GM19452 (cell line): ENCODE data around the gene MBNL3.

ENCODE experiments used
- ATAC-seq: cut with Tn5 transposase; IDR thresholded peaks from one replicate; pipeline ENCODE4 v1.9.1; 2021; ENCODE audit not compliant: unreplicated experiment

Gene MBNL3

GRCh38 chrX:132488819-132489577, at the start of gene MBNL3:
TSS of gene MBNL3 (minus strand) at chrX:132489038. CDS start at chrX:132439611, 49,427 bp downstream.
- peak; percentile 57 for ATAC-seq

- no peak for ATAC-seq
Observed at GRCh38 chrX:132533409-132533808, 44.6 kb upstream of the MBNL3 start.

- ATAC-seq = no peak
Observed at GRCh38 chrX:132532913-132533312, 44.1 kb upstream of the MBNL3 start.

- no peak for ATAC-seq
Observed at GRCh38 chrX:132532097-132532496, 43.3 kb upstream of the MBNL3 start.

GRCh38 chrX:132520792-132521191, 32.0 kb upstream of the MBNL3 start:
- ATAC-seq = no peak

- no peak for ATAC-seq
Observed at GRCh38 chrX:132520213-132520612, 31.4 kb upstream of the MBNL3 start.

- ATAC-seq = no peak
Observed at GRCh38 chrX:132518401-132518800, 29.6 kb upstream of the MBNL3 start.

- no peak for ATAC-seq
Observed at GRCh38 chrX:132508834-132509233, 20.0 kb upstream of the MBNL3 start.

GRCh38 chrX:132505116-132505515, 16.3 kb upstream of the MBNL3 start:
- no peak for ATAC-seq

GRCh38 chrX:132504417-132504816, 15.6 kb upstream of the MBNL3 start:
- ATAC-seq = no peak

GRCh38 chrX:132501606-132502005, 12.8 kb upstream of the MBNL3 start:
- no peak for ATAC-seq

GRCh38 chrX:132497432-132497831, 8.6 kb upstream of the MBNL3 start:
- ATAC-seq = no peak

GRCh38 chrX:132493095-132493494, 4.3 kb upstream of the MBNL3 start:
- ATAC-seq = no peak

GRCh38 chrX:132491191-132491590, 2.4 kb upstream of the MBNL3 start:
- no peak for ATAC-seq

GRCh38 chrX:132489578-132490419, 961 bp upstream of the MBNL3 start:
- ATAC-seq = peak; percentile 39

- peak; percentile 26 for ATAC-seq
Observed at GRCh38 chrX:132488180-132488705, 595 bp downstream of the MBNL3 start.

- ATAC-seq = no peak
Observed at GRCh38 chrX:132486599-132487178, 2.1 kb downstream of the MBNL3 start.

- ATAC-seq = no peak
Observed at GRCh38 chrX:132483951-132484350, 4.9 kb downstream of the MBNL3 start.

- ATAC-seq = no peak
Observed at GRCh38 chrX:132483488-132483887, 5.3 kb downstream of the MBNL3 start.

- ATAC-seq = no peak
Observed at GRCh38 chrX:132482632-132483031, 6.2 kb downstream of the MBNL3 start.

GRCh38 chrX:132481449-132481848, 7.4 kb downstream of the MBNL3 start:
- no peak for ATAC-seq
